ENCODE data around the gene SLC12A8. TPM values are rescaled to one million over a fixed set of nuclear protein-coding genes. Genes with fewer than 3 reads are reported as not detected.

The SLC12A8 gene
- total RNA-seq, 1 donor from 2014 or later: 1.9 TPM

GRCh38 chr3:125160606-125161371 lies 51.8 kb downstream of the SLC12A8 start:
- DNase-seq (ENCODE audit: extremely low read depth, low read depth, low spot score): no peak

GRCh38 chr3:125157183-125157582 lies 55.4 kb downstream of the SLC12A8 start:
- no peak for DNase-seq (ENCODE audit: extremely low read depth, low read depth, low spot score)

- no peak for DNase-seq (ENCODE audit: extremely low read depth, low read depth, low spot score)
These were observed 56.1 kb downstream of the SLC12A8 start for GRCh38 chr3:125156456-125156855.

- DNase-seq (ENCODE audit: extremely low read depth, low read depth, low spot score): no peak
These were observed 57.7 kb downstream of the SLC12A8 start for GRCh38 chr3:125154800-125155269.

- no peak for DNase-seq (ENCODE audit: extremely low read depth, low read depth, low spot score)
These were observed 58.4 kb downstream of the SLC12A8 start for GRCh38 chr3:125154110-125154509.

GRCh38 chr3:125152951-125153350 lies 59.6 kb downstream of the SLC12A8 start:
- DNase-seq (ENCODE audit: extremely low read depth, low read depth, low spot score): no peak

- no peak for DNase-seq (ENCODE audit: extremely low read depth, low read depth, low spot score)
These were observed 60.6 kb downstream of the SLC12A8 start for GRCh38 chr3:125151916-125152315.

GRCh38 chr3:125151442-125151817 lies 61.1 kb downstream of the SLC12A8 start:
- no peak for DNase-seq (ENCODE audit: extremely low read depth, low read depth, low spot score)

GRCh38 chr3:125150525-125151441 lies 61.8 kb downstream of the SLC12A8 start:
- no peak for DNase-seq (ENCODE audit: extremely low read depth, low read depth, low spot score)

GRCh38 chr3:125149462-125149861 lies 63.1 kb downstream of the SLC12A8 start:
- DNase-seq (ENCODE audit: extremely low read depth, low read depth, low spot score): no peak

- no peak for DNase-seq (ENCODE audit: extremely low read depth, low read depth, low spot score)
These were observed 63.7 kb downstream of the SLC12A8 start for GRCh38 chr3:125148836-125149235.

GRCh38 chr3:125148016-125148812 lies 64.3 kb downstream of the SLC12A8 start:
- no peak for DNase-seq (ENCODE audit: extremely low read depth, low read depth, low spot score)

GRCh38 chr3:125147491-125147820 lies 65.1 kb downstream of the SLC12A8 start:
- DNase-seq (ENCODE audit: extremely low read depth, low read depth, low spot score): no peak

GRCh38 chr3:125146626-125147490 lies 65.7 kb downstream of the SLC12A8 start:
- no peak for DNase-seq (ENCODE audit: extremely low read depth, low read depth, low spot score)

- DNase-seq (ENCODE audit: extremely low read depth, low read depth, low spot score): no peak
These were observed 66.6 kb downstream of the SLC12A8 start for GRCh38 chr3:125145751-125146475.

- DNase-seq (ENCODE audit: extremely low read depth, low read depth, low spot score): no peak
These were observed 67.8 kb downstream of the SLC12A8 start for GRCh38 chr3:125144653-125145314.

GRCh38 chr3:125143982-125144652 lies 68.4 kb downstream of the SLC12A8 start:
- no peak for DNase-seq (ENCODE audit: extremely low read depth, low read depth, low spot score)

GRCh38 chr3:125143538-125143937 lies 69.0 kb downstream of the SLC12A8 start:
- no peak for DNase-seq (ENCODE audit: extremely low read depth, low read depth, low spot score)
